ENCODE measurements around the gene WFDC13.

- TF ChIP-seq CTCF (IDR thresholded peaks at IDR 0.05): no peak
- TF ChIP-seq POLR2AphosphoS5 (IDR thresholded peaks at IDR 0.05): no peak
- TF ChIP-seq POLR2A (IDR thresholded peaks at IDR 0.05): no peak
These were observed 50.9 kb downstream of the WFDC13 start for GRCh38 chr20:45752746-45753145.

Data from prostate gland (tissue), 2 donors.